Measurements from ENCODE around the gene OVCH1. TPM values are rescaled to one million over a fixed set of nuclear protein-coding genes. Genes with fewer than 3 reads are reported as not detected.

Gene OVCH1
- total RNA-seq, 2 donors from 2014 or later, result 0.13 to 0.73 TPM

DNA sequence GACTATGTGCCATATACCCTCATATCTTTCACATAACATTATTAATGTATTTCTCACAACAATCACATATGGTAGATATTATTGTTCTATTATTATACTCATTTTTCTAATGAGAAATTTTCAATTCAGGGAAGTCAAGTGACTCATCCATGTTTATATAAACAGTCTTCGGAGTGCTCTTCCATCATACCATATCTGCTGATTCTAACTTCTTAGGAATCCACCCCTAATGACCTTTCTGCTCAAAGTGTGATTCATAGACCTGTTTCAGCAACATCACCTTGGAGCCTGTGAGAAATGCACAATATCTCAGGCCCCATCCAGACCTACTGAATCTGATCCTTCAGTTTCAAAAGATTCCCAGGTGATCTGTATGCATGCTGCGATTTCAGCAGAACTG is 39.8 kb upstream of the OVCH1 start:
- no peak for DNase-seq
- no peak for TF ChIP-seq CTCF (conservative IDR thresholded peaks at IDR 0.05)
- Histone ChIP-seq H3K9me3 (ENCODE audit: control insufficient read depth, low read length) (no peaks in the 10 kb centered on the region), H3K27ac (ENCODE audit: low read depth, low read length) (no peak overlapping the region), H3K27me3 (ENCODE audit: control insufficient read depth, insufficient read depth, low read length, poor library complexity, severe bottlenecking) (no peaks in the 10 kb centered on the region), H3K4me1 (ENCODE audit: control insufficient read depth, insufficient read depth, low read length) (no peaks in the 10 kb centered on the region), H3K4me3 (ENCODE audit: low read length) (no peak overlapping the region), H3K9ac (ENCODE audit: extremely low read depth, low read length, poor library complexity, severe bottlenecking) (no peak overlapping the region), H3K36me3 (ENCODE audit: control insufficient read depth, insufficient read depth, low read length) (peaks cover 19% of the 10 kb centered on the region)
- H3K27ac Mint-ChIP-seq, result no peak overlapping the region
- H3K4me1 Mint-ChIP-seq, result peaks cover under 1% of the 10 kb centered on the region
- H3K9me3 Mint-ChIP-seq, result no peaks in the 10 kb centered on the region
- peaks cover 31% of the 10 kb centered on the region for H3K36me3 Mint-ChIP-seq (ENCODE audit: low read depth)
- H3K27me3 Mint-ChIP-seq (ENCODE audit: insufficient read depth), result no peaks in the 10 kb centered on the region
- WGBS, 2 experiments (ENCODE audit: insufficient coverage in 1 of 2, insufficient read length in 1 of 2), result 92 to 94% methylated on average over 2 of the region's 2 CpGs
- H3K4me3 Mint-ChIP-seq, result no peak overlapping the region

GRCh38 chr12:29534935-29535334 is 37.4 kb upstream of the OVCH1 start:
- no peaks in the 10 kb centered on the region for H3K9me3 Mint-ChIP-seq
- TF ChIP-seq CTCF (conservative IDR thresholded peaks at IDR 0.05), result no peak
- no peaks in the 10 kb centered on the region for H3K27me3 ChIP-seq (ENCODE audit: control insufficient read depth, insufficient read depth, low read length, poor library complexity, severe bottlenecking)
- no peaks in the 10 kb centered on the region for H3K4me1 ChIP-seq (ENCODE audit: control insufficient read depth, insufficient read depth, low read length)
- H3K4me1 Mint-ChIP-seq, result peaks cover 3% of the 10 kb centered on the region
- peak; percentile 70 for DNase-seq
- H3K36me3 ChIP-seq (ENCODE audit: control insufficient read depth, insufficient read depth, low read length), result peaks cover 19% of the 10 kb centered on the region
- peaks cover 33% of the 10 kb centered on the region for H3K36me3 Mint-ChIP-seq (ENCODE audit: low read depth)
- H3K9ac ChIP-seq (ENCODE audit: extremely low read depth, low read length, poor library complexity, severe bottlenecking), result no peak overlapping the region
- H3K27ac ChIP-seq (ENCODE audit: low read depth, low read length), result no peak overlapping the region
- WGBS, 2 experiments (ENCODE audit: insufficient coverage in 1 of 2, insufficient read length in 1 of 2), result 100% methylated on average over 2 of the region's 2 CpGs
- H3K27me3 Mint-ChIP-seq (ENCODE audit: insufficient read depth), result no peaks in the 10 kb centered on the region
- H3K27ac Mint-ChIP-seq, result no peak overlapping the region
- H3K4me3 ChIP-seq (ENCODE audit: low read length), result no peak overlapping the region
- no peak overlapping the region for H3K4me3 Mint-ChIP-seq
- H3K9me3 ChIP-seq (ENCODE audit: control insufficient read depth, low read length), result no peaks in the 10 kb centered on the region

DNA sequence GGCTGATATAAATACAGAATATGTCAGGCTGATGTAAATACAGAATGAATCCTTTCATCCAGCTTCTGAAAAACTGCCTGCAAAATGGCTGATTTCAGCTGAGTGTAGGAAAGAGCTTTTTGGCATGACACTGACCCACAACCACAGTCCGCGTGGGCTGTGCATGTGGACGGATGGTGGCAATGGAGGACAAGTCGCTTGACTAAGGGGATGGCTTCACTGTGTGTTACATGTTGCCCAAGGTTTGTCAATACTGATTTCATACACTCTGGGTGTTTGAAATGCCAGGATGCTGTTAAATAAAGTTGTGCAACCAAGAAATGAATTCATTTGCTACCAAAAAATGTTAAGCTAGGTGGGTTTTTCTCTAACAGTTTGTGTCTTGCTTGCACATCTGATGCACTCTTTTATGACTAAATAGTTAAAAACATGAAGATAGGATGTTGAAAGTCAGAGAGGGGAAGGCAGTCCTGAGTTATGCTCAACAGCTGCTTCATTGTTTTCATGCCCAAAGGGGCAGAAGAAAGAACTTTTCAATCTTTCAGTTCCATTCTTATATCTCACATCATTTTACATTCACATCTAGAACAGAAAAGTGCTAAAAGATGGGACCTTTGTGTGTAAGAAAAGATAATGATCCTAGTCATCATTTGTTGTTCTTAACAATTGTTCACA is 36.5 kb upstream of the OVCH1 start:
- H3K9ac ChIP-seq (ENCODE audit: extremely low read depth, low read length, poor library complexity, severe bottlenecking), result no peak overlapping the region
- no peaks in the 10 kb centered on the region for H3K9me3 ChIP-seq (ENCODE audit: control insufficient read depth, low read length)
- no peak overlapping the region for H3K4me3 ChIP-seq (ENCODE audit: low read length)
- no peak overlapping the region for H3K27ac Mint-ChIP-seq
- DNase-seq, result no peak
- no peak for TF ChIP-seq CTCF (conservative IDR thresholded peaks at IDR 0.05)
- WGBS, 2 experiments (ENCODE audit: insufficient coverage in 1 of 2, insufficient read length in 1 of 2), result 50 to 70% methylated on average over 2 to 4 of the region's 4 CpGs
- H3K4me3 Mint-ChIP-seq, result no peak overlapping the region
- H3K27ac ChIP-seq (ENCODE audit: low read depth, low read length), result no peak overlapping the region
- no peaks in the 10 kb centered on the region for H3K4me1 ChIP-seq (ENCODE audit: control insufficient read depth, insufficient read depth, low read length)
- H3K36me3 ChIP-seq (ENCODE audit: control insufficient read depth, insufficient read depth, low read length), result peaks cover 19% of the 10 kb centered on the region
- H3K4me1 Mint-ChIP-seq, result peaks cover 8% of the 10 kb centered on the region
- H3K9me3 Mint-ChIP-seq, result no peaks in the 10 kb centered on the region
- peaks cover 33% of the 10 kb centered on the region for H3K36me3 Mint-ChIP-seq (ENCODE audit: low read depth)
- no peaks in the 10 kb centered on the region for H3K27me3 ChIP-seq (ENCODE audit: control insufficient read depth, insufficient read depth, low read length, poor library complexity, severe bottlenecking)
- no peaks in the 10 kb centered on the region for H3K27me3 Mint-ChIP-seq (ENCODE audit: insufficient read depth)

Data from endodermal cell (in vitro differentiated cells).